ENCODE measurements around the gene APH1B.
"Not testable (repeated sequence)": the region's sequence is repeated elsewhere in the genome, so short reads cannot be mapped to it uniquely, and the experiment has no call there.

The APH1B gene

GRCh38 chr15:63296195-63296594 lies 18.8 kb downstream of the APH1B start:
- DNase-seq (ENCODE audit: low spot score): no peak

DNA sequence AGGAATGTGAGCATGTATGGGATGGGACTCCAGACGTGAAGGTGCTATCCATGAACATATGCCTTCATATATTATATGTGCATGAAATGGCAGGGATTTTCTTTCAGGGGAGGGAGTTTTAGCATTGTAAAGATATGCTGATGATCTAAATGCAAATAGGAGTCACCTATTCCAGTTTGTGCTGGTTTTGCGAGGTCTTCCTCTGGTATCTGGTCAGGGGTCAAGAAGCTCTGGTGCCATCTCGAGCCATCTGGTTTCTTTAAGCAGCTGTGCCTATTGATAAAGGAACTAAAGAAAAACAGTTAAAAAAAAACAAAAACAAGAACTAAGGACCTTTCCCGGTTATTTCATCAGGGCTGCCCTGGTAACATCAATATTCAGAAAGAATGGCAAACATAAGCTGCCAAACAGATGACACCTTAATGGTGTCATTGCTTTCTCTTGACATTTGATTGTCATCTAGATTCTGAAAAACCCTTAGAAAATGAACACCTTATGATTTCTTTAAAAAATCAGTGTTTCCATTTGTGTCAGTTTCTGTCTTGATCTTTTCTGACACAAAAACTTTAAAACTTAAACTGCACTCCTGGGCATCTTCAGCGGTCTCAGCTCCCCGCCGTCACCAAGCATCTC lies 22.7 kb downstream of the APH1B start:
- DNase-seq (ENCODE audit: low spot score): no peak

- DNase-seq (ENCODE audit: low spot score): no peak
Observed at GRCh38 chr15:63301088-63301487, 23.7 kb downstream of the APH1B start.

DNA sequence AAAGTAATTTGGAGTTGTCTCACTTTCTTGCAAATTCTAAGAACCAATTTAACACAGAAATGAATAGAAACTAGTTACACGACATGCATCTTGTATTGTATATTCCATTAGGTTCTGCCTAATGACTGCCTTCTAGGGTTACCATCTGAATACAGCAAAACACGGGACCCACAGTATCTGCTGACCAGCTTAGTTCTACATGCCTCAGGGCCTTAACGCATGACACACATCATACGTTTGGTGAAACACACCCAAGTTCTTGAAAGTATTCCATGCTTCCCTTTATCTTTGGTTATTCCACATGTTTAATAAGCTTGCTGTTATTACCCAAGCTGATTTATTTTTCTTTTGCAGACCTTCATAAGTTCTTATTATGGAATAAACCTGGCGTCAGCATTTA lies 27.9 kb downstream of the APH1B start:
- DNase-seq (ENCODE audit: low spot score): no peak

DNA sequence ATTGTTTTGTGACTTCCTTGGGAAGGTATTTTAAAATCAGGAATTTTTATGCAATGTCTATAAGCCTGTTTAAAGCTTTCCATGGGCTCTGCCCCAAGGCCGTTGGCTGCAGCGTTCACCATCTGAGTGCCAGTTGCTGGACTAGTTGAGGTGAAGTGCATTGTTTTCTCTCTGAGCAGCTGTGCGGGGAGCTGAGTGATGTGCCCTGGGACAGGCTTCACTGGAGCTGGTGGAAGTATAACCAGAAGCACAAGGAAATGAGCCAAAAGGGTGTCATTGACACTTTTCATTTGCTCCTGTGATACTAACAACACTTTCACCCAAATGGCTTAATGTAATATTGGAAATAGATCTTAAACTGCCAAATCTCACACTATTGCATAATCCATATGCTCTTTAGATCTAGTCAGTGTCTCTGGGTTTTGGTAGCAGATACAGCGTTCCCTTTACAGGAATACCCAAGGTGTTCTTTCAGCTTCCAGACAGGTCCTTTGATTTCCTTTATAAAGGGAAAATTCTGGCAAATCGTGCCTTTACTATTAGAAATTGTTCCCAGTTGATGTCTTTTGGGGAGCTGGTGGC lies 29.2 kb downstream of the APH1B start:
- no peak for DNase-seq (ENCODE audit: low spot score)

DNA sequence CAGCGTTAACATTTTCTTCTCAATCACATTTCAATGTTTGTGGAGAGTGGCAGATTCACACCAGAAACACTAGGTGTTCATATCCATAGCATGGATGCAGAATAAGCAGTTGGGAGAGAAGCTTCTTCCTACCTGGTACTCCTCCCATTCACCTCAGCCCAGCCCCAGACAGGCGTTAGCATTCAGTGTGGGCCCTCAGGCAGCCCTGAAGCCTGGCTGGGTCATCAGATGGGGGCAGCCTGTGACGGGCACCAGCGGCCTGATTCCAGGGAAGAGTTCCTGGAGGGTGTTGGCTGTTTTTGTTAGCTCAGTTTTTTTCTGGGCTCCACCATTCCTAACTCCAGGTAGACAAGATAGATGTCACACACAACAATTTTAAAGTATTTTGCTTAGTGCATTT lies 31.1 kb downstream of the APH1B start:
- DNase-seq (ENCODE audit: low spot score): no peak

GRCh38 chr15:63308947-63309346 lies 31.5 kb downstream of the APH1B start:
- no peak for DNase-seq (ENCODE audit: low spot score)

DNA sequence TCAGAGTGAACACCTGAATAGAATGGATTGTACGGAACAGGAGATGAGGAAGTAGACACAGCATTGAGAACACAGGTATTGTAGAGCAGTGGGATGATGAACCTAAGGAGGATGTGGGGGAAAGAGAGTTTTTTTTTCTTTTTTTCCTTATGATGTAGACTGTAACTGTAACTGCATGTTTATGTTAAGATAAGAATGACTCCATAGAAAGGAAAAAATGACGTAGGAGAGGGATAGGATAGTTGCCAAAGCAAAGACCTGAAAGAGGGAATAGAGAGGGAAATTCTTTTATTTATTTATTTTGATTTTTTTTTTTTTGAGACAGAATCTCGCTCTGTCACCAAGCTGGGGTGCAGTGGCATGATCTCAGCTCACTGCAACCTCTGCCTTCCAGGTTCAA lies 33.2 kb downstream of the APH1B start:
- DNase-seq (ENCODE audit: low spot score): no peak

- no peak for DNase-seq (ENCODE audit: low spot score)
Observed at GRCh38 chr15:63312286-63312685, 34.9 kb downstream of the APH1B start.

DNA sequence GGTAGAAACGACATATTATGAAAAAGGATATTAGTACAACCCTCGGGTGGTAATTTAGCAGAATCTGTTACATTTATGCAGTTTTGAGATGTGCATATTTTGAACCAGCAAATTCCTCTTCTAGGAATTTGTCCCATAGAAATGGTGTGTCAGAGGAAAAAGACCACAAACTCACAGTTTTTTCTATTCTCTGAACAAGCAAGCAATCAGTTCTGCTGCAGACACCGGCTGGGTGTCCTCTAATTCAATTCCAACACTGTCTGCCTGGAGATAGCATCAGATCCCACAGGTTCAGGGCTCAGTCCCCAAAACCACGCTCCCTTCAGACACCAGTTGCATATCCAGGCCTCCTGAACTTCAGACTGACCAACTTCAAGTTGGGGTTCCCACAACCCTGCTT lies 36.4 kb downstream of the APH1B start:
- no peak for DNase-seq (ENCODE audit: low spot score)

GRCh38 chr15:63314409-63314808 lies 37.0 kb downstream of the APH1B start:
- no peak for DNase-seq (ENCODE audit: low spot score)

DNA sequence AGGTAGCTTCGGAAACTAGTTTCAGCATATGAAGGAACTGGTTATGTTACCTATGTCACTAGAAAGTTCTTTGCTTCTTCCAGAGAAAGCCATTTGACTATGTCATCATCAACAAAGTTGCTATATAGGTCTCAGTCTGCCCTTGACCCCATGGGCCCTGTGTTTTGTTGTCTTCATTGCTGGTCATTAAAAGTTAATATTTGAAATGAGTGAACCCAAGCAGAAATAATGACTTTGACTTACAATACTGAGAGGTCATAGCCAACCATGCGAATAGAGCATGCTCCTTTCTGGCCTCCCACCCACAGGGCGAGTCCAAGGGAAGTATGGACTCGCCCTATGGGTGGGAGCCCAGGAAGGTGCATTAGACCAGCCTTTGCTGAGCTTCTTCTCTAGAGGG lies 40.9 kb downstream of the APH1B start:
- no peak for DNase-seq (ENCODE audit: low spot score)

- DNase-seq (ENCODE audit: low spot score): no peak
Observed at GRCh38 chr15:63319065-63319464, 41.7 kb downstream of the APH1B start.

DNA sequence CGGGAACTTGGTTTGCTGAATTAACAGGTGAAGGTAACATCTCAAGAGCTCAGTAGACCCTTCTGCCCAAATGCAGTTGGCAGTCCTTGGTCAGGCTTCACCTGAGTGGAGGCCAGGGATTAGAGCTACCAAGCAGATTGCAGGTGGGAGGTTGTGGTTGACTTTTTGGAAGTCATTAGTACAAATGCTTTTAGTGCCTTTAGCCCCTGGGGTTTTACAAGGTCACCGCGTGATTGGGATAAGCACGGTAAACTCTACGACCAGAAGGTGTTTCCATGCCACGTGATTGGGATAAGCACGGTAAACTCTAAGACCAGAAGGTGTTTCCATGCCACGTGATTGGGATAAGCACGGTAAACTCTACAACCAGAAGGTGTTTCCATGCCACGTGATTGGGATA lies 43.0 kb downstream of the APH1B start:
- not testable (repeated sequence) for DNase-seq (ENCODE audit: low spot score)

DNA sequence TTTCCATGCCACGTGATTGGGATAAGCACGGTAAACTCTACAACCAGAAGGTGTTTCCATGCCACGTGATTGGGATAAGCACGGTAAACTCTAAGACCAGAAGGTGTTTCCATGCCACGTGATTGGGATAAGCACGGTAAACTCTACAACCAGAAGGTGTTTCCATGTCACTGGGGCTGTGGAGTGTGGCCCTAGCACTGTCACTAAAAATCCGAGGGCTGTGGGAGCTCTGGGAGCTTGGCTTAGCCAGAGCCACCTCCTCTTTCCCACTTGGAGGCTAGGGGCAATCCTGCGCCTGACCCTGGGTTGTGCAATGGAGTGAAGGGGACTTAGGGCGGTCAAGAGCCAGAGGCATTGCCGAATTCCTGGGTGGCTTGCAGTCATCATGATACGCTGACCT lies 43.6 kb downstream of the APH1B start:
- not testable (repeated sequence) for DNase-seq (ENCODE audit: low spot score)

GRCh38 chr15:63321462-63321861 lies 44.1 kb downstream of the APH1B start:
- DNase-seq (ENCODE audit: low spot score): no peak

GRCh38 chr15:63322541-63322940 lies 45.1 kb downstream of the APH1B start:
- no peak for DNase-seq (ENCODE audit: low spot score)

- no peak for DNase-seq (ENCODE audit: low spot score)
Observed at GRCh38 chr15:63323798-63324563, 46.6 kb downstream of the APH1B start.

GRCh38 chr15:63324770-63325169 lies 47.4 kb downstream of the APH1B start:
- no peak for DNase-seq (ENCODE audit: low spot score)

DNA sequence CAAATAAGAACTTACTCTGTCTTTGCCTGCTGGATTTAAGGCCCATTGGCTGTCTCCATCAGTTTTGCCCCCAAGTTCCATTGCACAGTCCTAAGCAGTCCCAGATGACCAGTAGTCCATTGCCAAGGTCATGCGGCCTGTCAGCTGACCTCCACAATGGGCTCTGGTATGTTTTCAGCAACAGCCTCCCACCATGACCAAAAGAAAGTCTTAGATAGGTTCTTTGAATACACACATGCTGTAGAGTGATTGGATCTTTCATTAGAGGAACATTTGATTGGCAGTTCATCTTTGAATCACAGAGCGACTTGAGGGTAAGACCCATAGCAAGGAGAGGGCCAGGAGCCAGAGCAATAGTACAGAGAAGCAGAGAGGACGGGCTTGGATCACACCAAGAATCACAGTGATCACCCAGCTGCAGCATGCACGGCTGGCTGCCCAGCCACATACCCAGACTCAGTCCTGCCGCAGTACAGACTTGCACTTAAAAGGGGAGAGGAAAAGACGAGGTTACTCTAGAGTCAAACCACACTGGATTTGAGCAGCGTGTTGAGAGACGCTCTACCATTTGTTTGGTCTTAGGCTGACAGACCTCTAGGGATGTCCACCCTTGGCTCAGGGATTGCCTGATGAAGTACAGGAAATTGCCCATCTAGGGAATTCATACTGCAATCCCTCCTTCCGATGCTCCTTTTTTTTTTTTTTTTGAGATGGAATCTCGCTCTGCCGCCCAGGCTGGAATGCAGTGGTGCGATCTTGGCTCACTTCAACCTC lies 50.4 kb downstream of the APH1B start:
- DNase-seq (ENCODE audit: low spot score): no peak

DNA sequence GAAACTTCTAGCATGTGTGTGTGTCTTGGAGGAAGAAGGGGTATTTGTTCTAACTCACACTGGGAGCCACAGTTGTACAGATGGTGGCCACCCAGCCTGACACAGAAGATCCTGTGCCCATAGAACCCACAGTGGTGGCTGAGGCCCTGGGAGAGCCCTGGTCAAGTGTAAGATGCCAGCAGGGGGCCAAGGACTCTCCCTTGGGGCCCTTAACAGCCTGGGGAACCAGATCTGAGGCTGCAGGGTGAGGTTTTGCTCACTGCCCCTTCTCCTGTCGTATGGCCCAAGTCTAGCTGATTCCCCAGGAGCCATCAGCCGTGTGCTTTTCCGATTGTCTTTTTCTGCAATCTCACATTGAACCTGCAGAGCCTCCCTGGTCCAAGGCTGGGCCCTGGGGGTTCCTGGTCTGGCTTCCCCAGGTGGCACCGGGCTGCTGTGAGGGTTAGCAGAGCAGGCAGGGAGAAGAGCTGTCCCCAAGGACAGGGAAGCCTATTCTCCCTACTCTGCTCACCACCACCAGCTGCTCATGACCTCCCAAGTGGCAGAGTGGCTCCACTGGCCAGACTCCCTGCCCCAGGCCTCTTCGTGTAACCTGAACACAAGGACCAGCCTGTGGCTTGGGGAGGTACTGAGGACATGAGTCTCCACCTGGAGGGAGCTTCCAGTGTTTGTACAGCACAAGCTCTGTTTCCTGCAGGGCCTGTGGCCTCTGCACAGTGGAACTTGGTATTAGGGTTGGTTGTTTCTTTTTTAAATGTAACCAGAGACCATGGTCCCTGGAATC lies 52.4 kb downstream of the APH1B start:
- no peak for DNase-seq (ENCODE audit: low spot score)

GRCh38 chr15:63330926-63331325 lies 53.5 kb downstream of the APH1B start:
- no peak for DNase-seq (ENCODE audit: low spot score)
